Caco-2 (cell line): Measurements from ENCODE around the gene SPEM2. TPM values are rescaled to one million over a fixed set of nuclear protein-coding genes. Genes with fewer than 3 reads are reported as not detected.
"Not testable (repeated sequence)": the region's sequence is repeated elsewhere in the genome, so short reads cannot be mapped to it uniquely, and the experiment has no call there.

ENCODE experiments used
- BruUV-seq: library from RNA; stranded (reverse); fragments of 400-500 nt; replicated peaks from 2 replicates; lab custom pipeline; 2021; lab: Mats Ljungman, UMichigan
- CTCF ChIA-PET: fragments of 300-600 bp; sonication (Branson Sonifier 250); formaldehyde crosslinking; loops from one replicate; lab custom pipeline; 2022; ENCODE audit warnings: antibody characterized with exemption; lab: Charles Lee
- POLR2A ChIA-PET: fragments of 300-600 bp; sonication (Branson Sonifier 250); formaldehyde crosslinking; loops from one replicate; lab custom pipeline; 2022; ENCODE audit warnings: antibody characterized with exemption; lab: Charles Lee
- DNase-seq, 2 experiments: peaks; one replicate each; pipeline versions ENCODE4 v3.0.0 to v3.0.0-alpha.2; 2020 to 2022
- H3K27me3 ChIP-seq: replicated peaks from 2 replicates; pipeline ENCODE4 v1.6.0; 2011; ENCODE audit warnings: low read length; ENCODE audit not compliant: control insufficient read depth, insufficient read depth
- H3K36me3 ChIP-seq: 2 replicates; pipeline ENCODE4 v1.5.1; 2011; ENCODE audit warnings: low read length; ENCODE audit not compliant: control insufficient read depth, insufficient read depth
- H3K4me1 ChIP-seq: fragments of 250-450 bp; sonication (Bioruptor Pico); 2 replicates; pipeline ENCODE4 v1.5.1; 2020; ENCODE audit warnings: mild to moderate bottlenecking
- H3K4me3 ChIP-seq: 2 replicates; pipeline ENCODE4 v1.5.1; 2011; ENCODE audit warnings: low read depth, mild to moderate bottlenecking, control low read depth, low read length
- H3K9me3 ChIP-seq: fragments of 250-450 bp; sonication (Bioruptor Pico); 2 replicates; pipeline ENCODE4 v1.5.1; 2020; ENCODE audit warnings: mild to moderate bottlenecking, moderate library complexity
- H3K27ac Mint-ChIP-seq: one replicate; pipeline ENCODE4 v1.8.0; 2022; ENCODE audit warnings: mixed read lengths; ENCODE audit not compliant: unreplicated experiment
- H3K27me3 Mint-ChIP-seq: one replicate; pipeline ENCODE4 v1.8.0; 2022; ENCODE audit warnings: mixed read lengths; ENCODE audit not compliant: insufficient read depth, unreplicated experiment
- H3K36me3 Mint-ChIP-seq: one replicate; pipeline ENCODE4 v1.8.0; 2022; ENCODE audit warnings: mild to moderate bottlenecking, mixed read lengths; ENCODE audit not compliant: insufficient read depth, unreplicated experiment
- H3K4me1 Mint-ChIP-seq: one replicate; pipeline ENCODE4 v1.8.0; 2022; ENCODE audit warnings: low read depth, mixed read lengths; ENCODE audit not compliant: unreplicated experiment
- H3K4me3 Mint-ChIP-seq: one replicate; pipeline ENCODE4 v1.8.0; 2022; ENCODE audit warnings: mild to moderate bottlenecking, moderate library complexity, mixed read lengths; ENCODE audit not compliant: unreplicated experiment
- H3K9me3 Mint-ChIP-seq: one replicate; pipeline ENCODE4 v1.8.0; 2022; ENCODE audit warnings: mixed read lengths; ENCODE audit not compliant: unreplicated experiment
- CTCF ChIP-seq, 2 experiments: fragments of 200-600 bp in 1 of 2; IDR thresholded peaks; 1 replicate in 1 of 2; 2 replicates in 1 of 2; pipeline versions ENCODE4 v1.5.1 to v1.8.0; 2011 to 2022; ENCODE audit warnings: antibody characterized with exemption in 1 of 2, control low read depth in 1 of 2, inconsistent platforms in 1 of 2, low read depth in 1 of 2, low read length in 1 of 2, mild to moderate bottlenecking in 1 of 2, moderate library complexity in 1 of 2; ENCODE audit not compliant: insufficient read depth in 1 of 2, severe bottlenecking in 1 of 2, unreplicated experiment in 1 of 2
- intact Hi-C: fragments of 100-400 bp; cut with micrococcal nuclease; formaldehyde crosslinking; loops from one replicate; pipeline ENCODE4 v1.10.0; 2022; ENCODE audit not compliant: unreplicated experiment
- total RNA-seq: library from RNA; stranded (reverse); gene quantifications from 2 replicates; pipeline ENCODE4 v1.2.3, GENCODE V29; 2022

SPEM2 gene
- total RNA-seq, 1 experiment from 2014 or later = not detected

GRCh38 chr17:7471729-7472128 lies 46.3 kb downstream of the SPEM2 start:
- H3K27me3 Mint-ChIP-seq = no peaks in the 10 kb centered on the region
- no peaks in the 10 kb centered on the region for H3K27me3 ChIP-seq
- peaks cover 4% of the 10 kb centered on the region; the same call in 1 of the 2 replicates for H3K4me1 ChIP-seq

GRCh38 chr17:7474767-7475166 lies 49.4 kb downstream of the SPEM2 start:
- peak; percentile 50 to 57 for DNase-seq

More at GRCh38 chr17:7471729-7472128, 46.3 kb downstream of the SPEM2 start:
- Mint-ChIP-seq H3K9me3 (no peaks in the 10 kb centered on the region), H3K4me3 (no peak overlapping the region), H3K4me1 (peaks cover 10% of the 10 kb centered on the region), H3K27ac (no peak overlapping the region), H3K36me3 (peaks cover 15% of the 10 kb centered on the region)
- ChIA-PET CTCF (interaction anchor here (0.6 kb wide), 1 partner anchor 12 kb away, joined by 3 read pairs; the partner anchor contains the start of gene POLR2A), POLR2A (no interaction called here)
- H3K36me3 ChIP-seq = no peaks in the 10 kb centered on the region
- no peak for DNase-seq
- BruUV-seq = no TSS peak
- intact Hi-C loops = no loop called here
- no peaks in the 10 kb centered on the region for H3K9me3 ChIP-seq
- no peak overlapping the region for H3K4me3 ChIP-seq
- TF ChIP-seq CTCF (IDR thresholded peaks at IDR 0.05; ENCODE audit: insufficient read depth in 1 of 2, low read depth in 1 of 2, low read length in 1 of 2, severe bottlenecking in 1 of 2, unreplicated experiment in 1 of 2) = no peak

GRCh38 chr17:7475764-7476422 lies 50.5 kb downstream of the SPEM2 start:
- peak overlapping the region; percentile 66 for H3K27ac Mint-ChIP-seq
- no peak for DNase-seq
- H3K9me3 ChIP-seq = no peaks in the 10 kb centered on the region
- intact Hi-C loops = loop anchor here (5.0 kb wide), 1 partner anchor 124 kb away; the partner anchor contains the start of gene KCTD11
- POLR2A ChIA-PET = no interaction called here
- no peak for TF ChIP-seq CTCF (IDR thresholded peaks at IDR 0.05; ENCODE audit: insufficient read depth in 1 of 2, low read depth in 1 of 2, low read length in 1 of 2, severe bottlenecking in 1 of 2, unreplicated experiment in 1 of 2)
- H3K4me3 ChIP-seq = no peak overlapping the region
- H3K36me3 ChIP-seq = no peaks in the 10 kb centered on the region
- no TSS peak for BruUV-seq
- peak overlapping the region; percentile 23 for H3K4me3 Mint-ChIP-seq
- no peaks in the 10 kb centered on the region for H3K27me3 Mint-ChIP-seq
- CTCF ChIA-PET = interaction anchor here (0.5 kb wide), 1 partner anchor 456 kb away, joined by 3 read pairs; the partner anchor contains the start of gene TRAPPC1
- H3K36me3 Mint-ChIP-seq = peaks cover 21% of the 10 kb centered on the region
- H3K4me1 ChIP-seq = peaks cover 18% of the 10 kb centered on the region
- H3K27me3 ChIP-seq = no peaks in the 10 kb centered on the region
- H3K4me1 Mint-ChIP-seq = peaks cover 20% of the 10 kb centered on the region
- no peaks in the 10 kb centered on the region for H3K9me3 Mint-ChIP-seq

More at GRCh38 chr17:7474767-7475166, 49.4 kb downstream of the SPEM2 start:
- H3K9me3 ChIP-seq, H3K4me1 ChIP-seq, H3K4me3 ChIP-seq, H3K9me3 Mint-ChIP-seq, H3K27me3 Mint-ChIP-seq, BruUV-seq, H3K4me3 Mint-ChIP-seq, H3K27me3 ChIP-seq, POLR2A ChIA-PET, H3K27ac Mint-ChIP-seq, H3K36me3 ChIP-seq: not testable (repeated sequence)
- CTCF ChIA-PET = interaction anchor here (0.7 kb wide), 1 partner anchor 35 kb away, joined by 5 read pairs; no protein-coding TSS in a partner anchor
- H3K4me1 Mint-ChIP-seq = peaks cover 20% of the 10 kb centered on the region
- peaks cover 21% of the 10 kb centered on the region for H3K36me3 Mint-ChIP-seq
- intact Hi-C loops = loop anchor here (5.0 kb wide), 1 partner anchor 122 kb away; the partner anchor contains the start of gene KCTD11
